Osteoblast (primary cell): ENCODE results near the gene BATF. TPM values are rescaled to one million over a fixed set of nuclear protein-coding genes. Genes with fewer than 3 reads are reported as not detected.

Source experiments
- DNase-seq: peaks from one replicate; pipeline ENCODE4 v3.0.0; 2011; ENCODE audit warnings: low spot score, mixed read lengths; ENCODE audit not compliant: insufficient read length; ENCODE audit errors: missing footprints
- H2AFZ ChIP-seq: 2 replicates; pipeline ENCODE4 v1.6.0; 2011; ENCODE audit warnings: mild to moderate bottlenecking, low read length
- H3K27ac ChIP-seq: 2 replicates; pipeline ENCODE4 v1.5.1; 2011; ENCODE audit warnings: mild to moderate bottlenecking, low read depth, low read length, moderate library complexity
- H3K27me3 ChIP-seq: 2 replicates; pipeline ENCODE4 v1.6.0; 2012; ENCODE audit warnings: mild to moderate bottlenecking, control low read depth, inconsistent platforms, low read length, moderate library complexity; ENCODE audit not compliant: insufficient read depth
- H3K36me3 ChIP-seq: 2 replicates; pipeline ENCODE4 v1.5.1; 2011; ENCODE audit warnings: mild to moderate bottlenecking, low read length, control low read depth, moderate library complexity; ENCODE audit not compliant: insufficient read depth
- H3K4me1 ChIP-seq: 2 replicates; pipeline ENCODE4 v1.5.1; 2011; ENCODE audit warnings: mild to moderate bottlenecking, low read length, control low read depth, moderate library complexity; ENCODE audit not compliant: insufficient read depth
- H3K4me2 ChIP-seq: 2 replicates; pipeline ENCODE4 v1.6.0; 2011; ENCODE audit warnings: mild to moderate bottlenecking, low read length; ENCODE audit not compliant: insufficient read depth
- H3K4me3 ChIP-seq: fragments of 200-600 bp; sonication (generic); 3 replicates; pipeline ENCODE4 v1.5.1; 2012; ENCODE audit warnings: mild to moderate bottlenecking, low read length, inconsistent platforms; ENCODE audit not compliant: insufficient read depth
- H3K79me2 ChIP-seq: 2 replicates; pipeline ENCODE4 v1.6.0; 2012; ENCODE audit warnings: mild to moderate bottlenecking, low read length, control low read depth, inconsistent platforms; ENCODE audit not compliant: insufficient read depth
- H3K9me3 ChIP-seq: 2 replicates; pipeline ENCODE4 v1.5.1; 2011; ENCODE audit warnings: low read depth, low read length, control low read depth
- H4K20me1 ChIP-seq: 2 replicates; pipeline ENCODE4 v1.6.0; 2012; ENCODE audit warnings: mild to moderate bottlenecking, low read length, control low read depth; ENCODE audit not compliant: insufficient read depth
- total RNA-seq: library from RNA; depleted of rRNA; stranded (reverse); fragments of >200 nt; gene quantifications from 2 replicates; pipeline ENCODE4 v1.2.3, GENCODE V29; 2012
- TF ChIP-seq, protein P1 (sequence below): IDR thresholded peaks from 2 replicates; pipeline ENCODE4 v1.5.1; 2011; ENCODE audit warnings: mild to moderate bottlenecking, low read depth, low read length, moderate library complexity; ENCODE audit errors: extremely low read depth

The BATF gene
- total RNA-seq, 1 donor: 0.72 TPM

DNA sequence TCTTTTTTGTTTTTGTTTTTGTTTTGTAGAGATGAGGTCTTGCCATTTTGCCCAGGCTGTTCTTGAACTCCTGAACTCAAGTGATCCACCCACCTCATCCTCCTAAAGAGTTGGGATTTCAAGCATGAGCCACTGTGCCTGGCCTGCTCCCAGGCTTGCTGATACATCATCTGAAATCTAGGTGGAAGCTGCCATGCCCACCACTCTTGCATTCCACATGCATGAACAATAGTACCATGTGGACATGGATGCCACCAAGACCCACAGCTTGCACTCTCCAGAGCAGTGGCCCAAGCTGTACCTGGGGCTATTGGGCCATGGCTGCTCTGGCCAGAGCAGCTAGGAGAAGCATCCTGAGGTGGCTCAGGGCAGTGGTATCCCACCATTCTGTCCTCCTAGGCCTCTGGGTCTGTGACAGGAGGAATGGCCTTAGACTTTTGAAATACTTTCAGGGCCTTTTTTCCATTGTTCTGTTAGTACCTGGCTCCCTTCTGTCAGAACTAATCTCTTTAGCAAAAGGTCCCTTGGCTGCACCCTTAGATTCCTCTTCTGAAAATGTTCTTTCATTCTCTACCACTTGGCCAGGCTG, 69.8 kb downstream of the BATF start:
- Histone ChIP-seq H3K9me3 (peaks cover 1% of the 10 kb centered on the region), H4K20me1 (no peaks in the 10 kb centered on the region), H3K79me2 (no peaks in the 10 kb centered on the region), H3K27me3 (no peaks in the 10 kb centered on the region), H3K4me3 (no peak overlapping the region), H3K4me1 (no peaks in the 10 kb centered on the region), H2AFZ (no peak overlapping the region), H3K36me3 (no peaks in the 10 kb centered on the region), H3K4me2 (no peak overlapping the region), H3K27ac (no peak overlapping the region)
- DNase-seq: no peak
- TF ChIP-seq, protein P1, sequence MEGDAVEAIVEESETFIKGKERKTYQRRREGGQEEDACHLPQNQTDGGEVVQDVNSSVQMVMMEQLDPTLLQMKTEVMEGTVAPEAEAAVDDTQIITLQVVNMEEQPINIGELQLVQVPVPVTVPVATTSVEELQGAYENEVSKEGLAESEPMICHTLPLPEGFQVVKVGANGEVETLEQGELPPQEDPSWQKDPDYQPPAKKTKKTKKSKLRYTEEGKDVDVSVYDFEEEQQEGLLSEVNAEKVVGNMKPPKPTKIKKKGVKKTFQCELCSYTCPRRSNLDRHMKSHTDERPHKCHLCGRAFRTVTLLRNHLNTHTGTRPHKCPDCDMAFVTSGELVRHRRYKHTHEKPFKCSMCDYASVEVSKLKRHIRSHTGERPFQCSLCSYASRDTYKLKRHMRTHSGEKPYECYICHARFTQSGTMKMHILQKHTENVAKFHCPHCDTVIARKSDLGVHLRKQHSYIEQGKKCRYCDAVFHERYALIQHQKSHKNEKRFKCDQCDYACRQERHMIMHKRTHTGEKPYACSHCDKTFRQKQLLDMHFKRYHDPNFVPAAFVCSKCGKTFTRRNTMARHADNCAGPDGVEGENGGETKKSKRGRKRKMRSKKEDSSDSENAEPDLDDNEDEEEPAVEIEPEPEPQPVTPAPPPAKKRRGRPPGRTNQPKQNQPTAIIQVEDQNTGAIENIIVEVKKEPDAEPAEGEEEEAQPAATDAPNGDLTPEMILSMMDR: no peak

DNA sequence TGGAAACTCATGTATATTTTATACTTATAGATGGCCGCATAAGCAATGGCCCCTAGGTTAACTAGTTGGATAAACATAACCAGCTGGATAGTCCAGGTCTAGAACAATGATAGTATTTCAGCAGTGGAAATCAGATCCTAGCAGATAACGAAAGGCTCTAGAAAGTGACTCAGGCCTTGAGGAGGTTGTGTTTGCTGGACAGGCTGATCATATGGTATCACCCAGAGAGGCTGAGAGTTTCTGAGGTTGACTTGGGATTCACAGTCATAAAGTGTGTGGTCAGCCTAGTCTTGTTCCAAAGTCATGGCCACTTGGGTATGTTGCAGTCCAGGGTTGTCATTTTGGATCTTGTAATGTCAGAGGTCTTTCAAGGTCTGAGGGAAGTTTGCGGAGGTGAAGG, 73.0 kb downstream of the BATF start:
- Histone ChIP-seq H3K4me1 (no peaks in the 10 kb centered on the region), H3K36me3 (no peaks in the 10 kb centered on the region), H3K79me2 (no peaks in the 10 kb centered on the region), H3K4me2 (no peak overlapping the region), H4K20me1 (no peaks in the 10 kb centered on the region), H3K4me3 (no peak overlapping the region), H3K9me3 (peaks cover 1% of the 10 kb centered on the region), H3K27ac (no peak overlapping the region), H2AFZ (no peak overlapping the region), H3K27me3 (no peaks in the 10 kb centered on the region)
- TF ChIP-seq, protein P1: no peak
- no peak for DNase-seq

Other genes with a start within 250 kb of the BATF start
- 42.3 and 63.6 TPM in 2 replicates for gene FOS, start 243.6 kb upstream of the BATF start, total RNA-seq
- 70.7 and 77.1 TPM in 2 replicates for gene JDP2, start 94.4 kb upstream of the BATF start, total RNA-seq
- 1.5 and 1.8 TPM in 2 replicates for gene FLVCR2, start 56.2 kb downstream of the BATF start, total RNA-seq
- 7.2 and 8.0 TPM in 2 replicates for gene ERG28, start 138.4 kb downstream of the BATF start, total RNA-seq
- gene TTLL5, start 138.8 kb downstream of the BATF start, total RNA-seq: 28.3 and 30.4 TPM in 2 replicates